Measurements from ENCODE around the gene HDGFL3. TPM values are rescaled to one million over a fixed set of nuclear protein-coding genes. Genes with fewer than 3 reads are reported as not detected.

The HDGFL3 gene
- total and polyA plus RNA-seq, 10 of the 15 experiments (the other 5 are each of a cell fraction or from before 2014, with no cell fraction given): 5.6 to 40.6 (median 15.8) TPM

DNA sequence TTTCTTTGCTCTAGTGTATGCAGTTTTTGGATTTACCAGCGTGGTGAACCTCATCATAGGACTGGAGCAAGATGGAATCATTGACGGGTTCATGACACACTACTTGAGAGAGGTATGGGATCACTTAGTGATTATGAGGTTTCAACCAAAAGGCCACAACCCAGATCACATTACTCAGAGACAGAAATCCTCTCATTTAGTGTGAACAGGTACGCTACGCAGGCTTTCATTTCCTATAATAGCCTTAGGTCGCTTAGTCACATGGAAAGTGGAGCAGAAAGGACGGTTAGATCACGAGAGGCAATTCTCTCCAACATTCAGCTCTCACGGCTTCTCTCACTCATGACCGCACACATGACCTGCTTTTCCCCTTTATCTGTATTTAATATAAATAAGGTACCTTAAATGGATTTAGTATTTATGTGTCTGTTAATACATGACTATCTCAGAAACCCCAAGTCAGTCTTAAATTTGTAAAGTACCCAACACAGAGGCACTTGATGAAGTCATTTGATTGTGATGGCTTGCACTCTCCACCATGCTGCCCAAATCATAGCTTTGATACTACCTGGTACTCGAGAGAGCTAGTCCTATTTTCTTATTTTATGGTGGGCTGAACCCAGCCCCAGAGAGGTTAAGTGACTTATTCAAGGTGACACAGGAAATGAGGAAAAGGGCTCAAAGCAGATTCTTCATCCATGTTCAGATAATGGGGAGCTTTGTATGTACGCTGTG, 91.6 kb downstream of the HDGFL3 start (continued):
- TF ChIP-seq NFYB (IDR thresholded peaks at IDR 0.05; ENCODE audit: insufficient read depth, low read depth, low read length) (no peak), HDAC2 (IDR thresholded peaks at IDR 0.05) (no peak), BHLHE40 (IDR thresholded peaks at IDR 0.05; ENCODE audit: borderline replicate concordance in 1 of 2, low read depth in 2 of 2, low read length in 1 of 2) (peak; percentile 90), SREBF1 (IDR thresholded peaks at IDR 0.05; ENCODE audit: low read length) (no peak), PAX5 (IDR thresholded peaks at IDR 0.05; ENCODE audit: borderline replicate concordance, low read depth, low read length) (peak; percentile 74; the same call in 1 of the 2 replicates), RUNX3 (IDR thresholded peaks at IDR 0.05; ENCODE audit: low read length) (peak; percentile 81), IKZF1 (conservative IDR thresholded peaks at IDR 0.05) (peak; percentile 63; the same call in 1 of the 2 replicates), STAT3 (IDR thresholded peaks at IDR 0.05; ENCODE audit: low read depth, low read length) (no peak), IKZF2 (IDR thresholded peaks at IDR 0.05) (peak; percentile 66 to 74; a peak in 2 of 4 replicates), MTA2 (IDR thresholded peaks at IDR 0.05; ENCODE audit: low read depth) (peak; percentile 87), WRNIP1 (IDR thresholded peaks at IDR 0.05; ENCODE audit: borderline replicate concordance, low read depth, low read length) (no peak), MYB (IDR thresholded peaks at IDR 0.05; ENCODE audit: borderline replicate concordance, low read depth, low read length) (0 out of 2 replicates have a peak, but pooled peaks have one; percentile 31), NR2C2 (IDR thresholded peaks at IDR 0.05; ENCODE audit: borderline replicate concordance, control insufficient read depth, insufficient read length, low read depth) (no peak), CHD4 (IDR thresholded peaks at IDR 0.05) (no peak), MYC (IDR thresholded peaks at IDR 0.05; ENCODE audit: insufficient read depth, insufficient read length, insufficient replicate concordance, low read length, severe bottlenecking) (no peak), SRF (IDR thresholded peaks at IDR 0.05; ENCODE audit: low read depth in 2 of 2, low read length in 2 of 2) (no peak), FOXM1 (IDR thresholded peaks at IDR 0.05; ENCODE audit: low read depth, low read length) (peak; percentile 38; the same call in 1 of the 2 replicates), IRF4 (IDR thresholded peaks at IDR 0.05; ENCODE audit: low read depth, low read length) (peak; percentile 75), ATF7 (IDR thresholded peaks at IDR 0.05; ENCODE audit: low read depth) (peak; percentile 80), CREM (IDR thresholded peaks at IDR 0.05; ENCODE audit: low read depth) (peak; percentile 55; the same call in 1 of the 2 replicates), EED (IDR thresholded peaks at IDR 0.05; ENCODE audit: low read depth) (peak; percentile 66), MEF2B (IDR thresholded peaks at IDR 0.05; ENCODE audit: partially characterized antibody, poor library complexity, severe bottlenecking) (peak; percentile 61)
- TF ChIP-seq, protein P1, sequence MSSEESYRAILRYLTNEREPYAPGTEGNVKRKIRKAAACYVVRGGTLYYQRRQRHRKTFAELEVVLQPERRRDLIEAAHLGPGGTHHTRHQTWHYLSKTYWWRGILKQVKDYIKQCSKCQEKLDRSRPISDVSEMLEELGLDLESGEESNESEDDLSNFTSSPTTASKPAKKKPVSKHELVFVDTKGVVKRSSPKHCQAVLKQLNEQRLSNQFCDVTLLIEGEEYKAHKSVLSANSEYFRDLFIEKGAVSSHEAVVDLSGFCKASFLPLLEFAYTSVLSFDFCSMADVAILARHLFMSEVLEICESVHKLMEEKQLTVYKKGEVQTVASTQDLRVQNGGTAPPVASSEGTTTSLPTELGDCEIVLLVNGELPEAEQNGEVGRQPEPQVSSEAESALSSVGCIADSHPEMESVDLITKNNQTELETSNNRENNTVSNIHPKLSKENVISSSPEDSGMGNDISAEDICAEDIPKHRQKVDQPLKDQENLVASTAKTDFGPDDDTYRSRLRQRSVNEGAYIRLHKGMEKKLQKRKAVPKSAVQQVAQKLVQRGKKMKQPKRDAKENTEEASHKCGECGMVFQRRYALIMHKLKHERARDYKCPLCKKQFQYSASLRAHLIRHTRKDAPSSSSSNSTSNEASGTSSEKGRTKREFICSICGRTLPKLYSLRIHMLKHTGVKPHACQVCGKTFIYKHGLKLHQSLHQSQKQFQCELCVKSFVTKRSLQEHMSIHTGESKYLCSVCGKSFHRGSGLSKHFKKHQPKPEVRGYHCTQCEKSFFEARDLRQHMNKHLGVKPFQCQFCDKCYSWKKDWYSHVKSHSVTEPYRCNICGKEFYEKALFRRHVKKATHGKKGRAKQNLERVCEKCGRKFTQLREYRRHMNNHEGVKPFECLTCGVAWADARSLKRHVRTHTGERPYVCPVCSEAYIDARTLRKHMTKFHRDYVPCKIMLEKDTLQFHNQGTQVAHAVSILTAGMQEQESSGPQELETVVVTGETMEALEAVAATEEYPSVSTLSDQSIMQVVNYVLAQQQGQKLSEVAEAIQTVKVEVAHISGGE (CRISPR knock-in tag; IDR thresholded peaks at IDR 0.05): no peak
- TF ChIP-seq, protein P2, sequence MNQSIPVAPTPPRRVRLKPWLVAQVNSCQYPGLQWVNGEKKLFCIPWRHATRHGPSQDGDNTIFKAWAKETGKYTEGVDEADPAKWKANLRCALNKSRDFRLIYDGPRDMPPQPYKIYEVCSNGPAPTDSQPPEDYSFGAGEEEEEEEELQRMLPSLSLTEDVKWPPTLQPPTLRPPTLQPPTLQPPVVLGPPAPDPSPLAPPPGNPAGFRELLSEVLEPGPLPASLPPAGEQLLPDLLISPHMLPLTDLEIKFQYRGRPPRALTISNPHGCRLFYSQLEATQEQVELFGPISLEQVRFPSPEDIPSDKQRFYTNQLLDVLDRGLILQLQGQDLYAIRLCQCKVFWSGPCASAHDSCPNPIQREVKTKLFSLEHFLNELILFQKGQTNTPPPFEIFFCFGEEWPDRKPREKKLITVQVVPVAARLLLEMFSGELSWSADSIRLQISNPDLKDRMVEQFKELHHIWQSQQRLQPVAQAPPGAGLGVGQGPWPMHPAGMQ (IDR thresholded peaks at IDR 0.05; ENCODE audit: borderline replicate concordance): no peak
- TF ChIP-seq, protein P3, sequence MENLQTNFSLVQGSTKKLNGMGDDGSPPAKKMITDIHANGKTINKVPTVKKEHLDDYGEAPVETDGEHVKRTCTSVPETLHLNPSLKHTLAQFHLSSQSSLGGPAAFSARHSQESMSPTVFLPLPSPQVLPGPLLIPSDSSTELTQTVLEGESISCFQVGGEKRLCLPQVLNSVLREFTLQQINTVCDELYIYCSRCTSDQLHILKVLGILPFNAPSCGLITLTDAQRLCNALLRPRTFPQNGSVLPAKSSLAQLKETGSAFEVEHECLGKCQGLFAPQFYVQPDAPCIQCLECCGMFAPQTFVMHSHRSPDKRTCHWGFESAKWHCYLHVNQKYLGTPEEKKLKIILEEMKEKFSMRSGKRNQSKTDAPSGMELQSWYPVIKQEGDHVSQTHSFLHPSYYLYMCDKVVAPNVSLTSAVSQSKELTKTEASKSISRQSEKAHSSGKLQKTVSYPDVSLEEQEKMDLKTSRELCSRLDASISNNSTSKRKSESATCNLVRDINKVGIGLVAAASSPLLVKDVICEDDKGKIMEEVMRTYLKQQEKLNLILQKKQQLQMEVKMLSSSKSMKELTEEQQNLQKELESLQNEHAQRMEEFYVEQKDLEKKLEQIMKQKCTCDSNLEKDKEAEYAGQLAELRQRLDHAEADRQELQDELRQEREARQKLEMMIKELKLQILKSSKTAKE (IDR thresholded peaks at IDR 0.05; ENCODE audit: low read depth, poor library complexity, severe bottlenecking): peak; percentile 68
